Endodermal cell (in vitro differentiated cells): ENCODE results near the gene PTMS. TPM values are rescaled to one million over a fixed set of nuclear protein-coding genes. Genes with fewer than 3 reads are reported as not detected.

ENCODE experiments used
- DNase-seq: peaks from one replicate; pipeline ENCODE4 v3.0.0-alpha.2; 2017
- H3K27ac ChIP-seq: 2 replicates; pipeline ENCODE4 v1.5.1; 2013; ENCODE audit warnings: mild to moderate bottlenecking, low read depth, low read length, moderate library complexity
- H3K27me3 ChIP-seq: 2 replicates; pipeline ENCODE4 v1.6.1; 2013; ENCODE audit warnings: mild to moderate bottlenecking, low read length, moderate library complexity; ENCODE audit not compliant: insufficient read depth, control insufficient read depth, poor library complexity, severe bottlenecking
- H3K36me3 ChIP-seq: 2 replicates; pipeline ENCODE4 v1.7.0; 2013; ENCODE audit warnings: mild to moderate bottlenecking, low read length, moderate library complexity; ENCODE audit not compliant: control insufficient read depth, insufficient read depth
- H3K4me1 ChIP-seq: one replicate; pipeline ENCODE4 v1.7.0; 2013; ENCODE audit warnings: low read length; ENCODE audit not compliant: control insufficient read depth, insufficient read depth
- H3K4me3 ChIP-seq: 2 replicates; pipeline ENCODE4 v1.5.1; 2013; ENCODE audit warnings: mild to moderate bottlenecking, low read length, moderate library complexity
- H3K9ac ChIP-seq: 2 replicates; pipeline ENCODE4 v1.6.1; 2013; ENCODE audit warnings: mild to moderate bottlenecking, low read length, moderate library complexity; ENCODE audit not compliant: poor library complexity, severe bottlenecking; ENCODE audit errors: extremely low read depth
- H3K9me3 ChIP-seq: 2 replicates; pipeline ENCODE4 v1.6.1; 2013; ENCODE audit warnings: mild to moderate bottlenecking, low read length, moderate library complexity; ENCODE audit not compliant: control insufficient read depth
- H3K27ac Mint-ChIP-seq: 2 replicates; pipeline ENCODE4 v1.8.0; 2020; ENCODE audit warnings: mixed read lengths
- H3K27me3 Mint-ChIP-seq: 2 replicates; pipeline ENCODE4 v1.8.0; 2021; ENCODE audit warnings: mild to moderate bottlenecking, mixed read lengths; ENCODE audit not compliant: insufficient read depth
- H3K36me3 Mint-ChIP-seq: 2 replicates; pipeline ENCODE4 v1.8.0; 2020; ENCODE audit warnings: low read depth, mixed read lengths
- H3K4me1 Mint-ChIP-seq: 2 replicates; pipeline ENCODE4 v1.8.0; 2020; ENCODE audit warnings: mixed read lengths
- H3K4me3 Mint-ChIP-seq: 2 replicates; pipeline ENCODE4 v1.8.0; 2020; ENCODE audit warnings: mild to moderate bottlenecking, moderate library complexity, mixed read lengths
- H3K9me3 Mint-ChIP-seq: 2 replicates; pipeline ENCODE4 v1.8.0; 2020; ENCODE audit warnings: mild to moderate bottlenecking, mixed read lengths
- CTCF ChIP-seq: fragments of 200-600 bp; sonication (generic); conservative IDR thresholded peaks from 2 replicates; pipeline ENCODE4 v1.5.0; 2021; ENCODE audit warnings: antibody characterized with exemption, mild to moderate bottlenecking
- WGBS, 2 experiments: methylation state at CpG; one replicate each; pipeline versions ENCODE4 v1.1.5 to v1.1.7; 2013; ENCODE audit warnings: missing lambda C conversion rate in 2 of 2, mixed read lengths in 1 of 2; ENCODE audit not compliant: insufficient coverage in 1 of 2, insufficient read length in 1 of 2; 5-methylcytosine and 5-hydroxymethylcytosine counted together
- total RNA-seq, 2 donors: library from RNA; stranded (reverse); fragmentation: NEBNext Ultra II Directional in 1 of 2; extraction: Animal tissue kit (Norgen Biotek cat#: 25700) in 1 of 2; gene quantifications; 2 replicates in 1 of 2; 3 replicates in 1 of 2; pipeline ENCODE4 v1.2.1, GENCODE V29; 2021

Gene PTMS
- total RNA-seq, 2 donors from 2014 or later: 637 to 888 TPM

GRCh38 chr12:6772726-6773589 is 6.8 kb downstream of the PTMS start:
- Histone ChIP-seq H3K4me3 (no peak overlapping the region), H3K36me3 (peaks cover 32% of the 10 kb centered on the region), H3K9me3 (no peaks in the 10 kb centered on the region), H3K27me3 (peaks cover 17% of the 10 kb centered on the region), H3K4me1 (peaks cover 13% of the 10 kb centered on the region), H3K27ac (no peak overlapping the region), H3K9ac (no peak overlapping the region)
- Mint-ChIP-seq H3K4me1 (peaks cover 54% of the 10 kb centered on the region), H3K27me3 (peaks cover 70% of the 10 kb centered on the region), H3K36me3 (peaks cover 54% of the 10 kb centered on the region), H3K9me3 (no peaks in the 10 kb centered on the region), H3K27ac (no peak overlapping the region), H3K4me3 (peak overlapping the region; percentile 45)
- WGBS, 2 experiments: 64 to 75% methylated on average over 13 to 21 of the region's 21 CpGs
- peak; percentile 73 for DNase-seq
- no peak for TF ChIP-seq CTCF

GRCh38 chr12:6773590-6774351 is 7.6 kb downstream of the PTMS start:
- Histone ChIP-seq H3K4me3 (no peak overlapping the region), H3K4me1 (peaks cover 15% of the 10 kb centered on the region), H3K9me3 (no peaks in the 10 kb centered on the region), H3K36me3 (peaks cover 32% of the 10 kb centered on the region), H3K9ac (no peak overlapping the region), H3K27ac (no peak overlapping the region), H3K27me3 (peaks cover 17% of the 10 kb centered on the region)
- Mint-ChIP-seq H3K9me3 (no peaks in the 10 kb centered on the region), H3K36me3 (peaks cover 54% of the 10 kb centered on the region), H3K27me3 (peaks cover 78% of the 10 kb centered on the region), H3K27ac (no peak overlapping the region), H3K4me1 (peaks cover 54% of the 10 kb centered on the region), H3K4me3 (peak overlapping the region; percentile 45)
- TF ChIP-seq CTCF: no peak
- peak; percentile 81 for DNase-seq
- WGBS, 2 experiments: 40 to 44% methylated on average over 23 to 59 of the region's 60 CpGs

- Mint-ChIP-seq H3K4me1 (peaks cover 53% of the 10 kb centered on the region), H3K36me3 (peaks cover 49% of the 10 kb centered on the region)
Measured at GRCh38 chr12:6774499-6775062, 8.4 kb downstream of the PTMS start.

More at GRCh38 chr12:6774499-6775062, 8.4 kb downstream of the PTMS start:
- H3K27ac Mint-ChIP-seq: no peak overlapping the region
- Histone ChIP-seq H3K4me3 (no peak overlapping the region), H3K9me3 (no peaks in the 10 kb centered on the region), H3K36me3 (peaks cover 28% of the 10 kb centered on the region), H3K4me1 (peaks cover 13% of the 10 kb centered on the region), H3K27me3 (peaks cover 17% of the 10 kb centered on the region), H3K27ac (no peak overlapping the region), H3K9ac (no peak overlapping the region)
- 92 to 99% methylated on average over 9 to 15 of the region's 15 CpGs for WGBS, 2 experiments
- H3K9me3 Mint-ChIP-seq: no peaks in the 10 kb centered on the region
- H3K4me3 Mint-ChIP-seq: peak overlapping the region; percentile 20
- no peak for TF ChIP-seq CTCF
- H3K27me3 Mint-ChIP-seq: peaks cover 79% of the 10 kb centered on the region
- no peak for DNase-seq
